Measurements from ENCODE around the gene OLAH.
"Not testable (repeated sequence)": the region's sequence is repeated elsewhere in the genome, so short reads cannot be mapped to it uniquely, and the experiment has no call there.

GRCh38 chr10:15023079-15023478 lies 20.7 kb upstream of the OLAH start:
- not testable (repeated sequence) for TF ChIP-seq CTCF (IDR thresholded peaks at IDR 0.05; ENCODE audit: low read depth, low read length); EZH2phosphoT487 (IDR thresholded peaks at IDR 0.05; ENCODE audit: low read depth)
